HFFc6 (cell line): ENCODE results near the gene CD6. TPM values are rescaled to one million over a fixed set of nuclear protein-coding genes. Genes with fewer than 3 reads are reported as not detected.

ENCODE experiments used
- DNase-seq: peaks from one replicate; pipeline ENCODE4 v3.0.0-alpha.2; 2018
- H3K27ac Mint-ChIP-seq: 2 replicates; pipeline ENCODE4 v1.8.0; 2020; ENCODE audit warnings: mild to moderate bottlenecking, mixed read lengths
- H3K27me3 Mint-ChIP-seq: 2 replicates; pipeline ENCODE4 v1.8.0; 2021; ENCODE audit warnings: mild to moderate bottlenecking, moderate library complexity, mixed read lengths; ENCODE audit not compliant: insufficient read depth
- H3K36me3 Mint-ChIP-seq: 2 replicates; pipeline ENCODE4 v1.8.0; 2021; ENCODE audit warnings: low read depth, mixed read lengths
- H3K4me1 Mint-ChIP-seq: 2 replicates; pipeline ENCODE4 v1.8.0; 2020; ENCODE audit warnings: low read depth, mixed read lengths
- H3K4me3 Mint-ChIP-seq: 2 replicates; pipeline ENCODE4 v1.8.0; 2020; ENCODE audit warnings: mild to moderate bottlenecking, moderate library complexity, mixed read lengths
- H3K9me3 Mint-ChIP-seq: 2 replicates; pipeline ENCODE4 v1.8.0; 2020; ENCODE audit warnings: mild to moderate bottlenecking, mixed read lengths
- CTCF ChIP-seq: fragments of 200-600 bp; sonication (generic); IDR thresholded peaks from 2 replicates; pipeline ENCODE4 v1.5.0; 2021; ENCODE audit warnings: antibody characterized with exemption, mild to moderate bottlenecking
- total RNA-seq, 6 experiments: library from RNA; stranded (reverse); fragmentation: NEBNext Ultra II Directional; extraction: Animal tissue kit (Norgen Biotek cat#: 25700); gene quantifications; 2 replicates in 1 of 6; 3 replicates in 5 of 6; pipeline ENCODE4 v1.2.3, GENCODE V29; 2021

CD6 gene
- total RNA-seq, 6 experiments from 2014 or later: not detected

GRCh38 chr11:61023086-61023965 lies 51.8 kb downstream of the CD6 start:
- peaks cover 68% of the 10 kb centered on the region for H3K27me3 Mint-ChIP-seq
- DNase-seq: no peak
- H3K27ac Mint-ChIP-seq: no peak overlapping the region
- H3K36me3 Mint-ChIP-seq: no peaks in the 10 kb centered on the region
- TF ChIP-seq CTCF: no peak
- no peaks in the 10 kb centered on the region for H3K4me1 Mint-ChIP-seq
- no peak overlapping the region for H3K4me3 Mint-ChIP-seq
- H3K9me3 Mint-ChIP-seq: no peaks in the 10 kb centered on the region

- Mint-ChIP-seq H3K9me3 (no peaks in the 10 kb centered on the region), H3K27ac (no peak overlapping the region), H3K4me3 (no peak overlapping the region), H3K36me3 (no peaks in the 10 kb centered on the region), H3K4me1 (no peaks in the 10 kb centered on the region), H3K27me3 (peaks cover 70% of the 10 kb centered on the region)
- no peak for DNase-seq
- no peak for TF ChIP-seq CTCF
These were observed 52.5 kb downstream of the CD6 start for GRCh38 chr11:61023966-61024295.

- H3K36me3 Mint-ChIP-seq: no peaks in the 10 kb centered on the region
- H3K4me3 Mint-ChIP-seq: no peak overlapping the region
- no peak for TF ChIP-seq CTCF
- H3K4me1 Mint-ChIP-seq: no peaks in the 10 kb centered on the region
- H3K27ac Mint-ChIP-seq: no peak overlapping the region
- no peak for DNase-seq
- no peaks in the 10 kb centered on the region for H3K9me3 Mint-ChIP-seq
- H3K27me3 Mint-ChIP-seq: peaks cover 69% of the 10 kb centered on the region
These were observed 53.7 kb downstream of the CD6 start for GRCh38 chr11:61024938-61025820.

GRCh38 chr11:61025821-61026120 lies 54.3 kb downstream of the CD6 start:
- Mint-ChIP-seq H3K27ac (no peak overlapping the region), H3K4me3 (no peak overlapping the region), H3K36me3 (no peaks in the 10 kb centered on the region), H3K27me3 (peaks cover 72% of the 10 kb centered on the region), H3K4me1 (no peaks in the 10 kb centered on the region), H3K9me3 (no peaks in the 10 kb centered on the region)
- no peak for DNase-seq
- no peak for TF ChIP-seq CTCF

GRCh38 chr11:61026121-61027031 lies 54.9 kb downstream of the CD6 start:
- H3K27ac Mint-ChIP-seq: no peak overlapping the region
- H3K36me3 Mint-ChIP-seq: no peaks in the 10 kb centered on the region
- peaks cover 66% of the 10 kb centered on the region for H3K27me3 Mint-ChIP-seq
- no peaks in the 10 kb centered on the region for H3K9me3 Mint-ChIP-seq
- DNase-seq: no peak
- TF ChIP-seq CTCF: no peak
- H3K4me1 Mint-ChIP-seq: no peaks in the 10 kb centered on the region
- H3K4me3 Mint-ChIP-seq: no peak overlapping the region
